ENCODE results near the gene HECTD3. TPM values are rescaled to one million over a fixed set of nuclear protein-coding genes. Genes with fewer than 3 reads are reported as not detected.

Gene HECTD3
- total RNA-seq = 13.1 TPM

DNA sequence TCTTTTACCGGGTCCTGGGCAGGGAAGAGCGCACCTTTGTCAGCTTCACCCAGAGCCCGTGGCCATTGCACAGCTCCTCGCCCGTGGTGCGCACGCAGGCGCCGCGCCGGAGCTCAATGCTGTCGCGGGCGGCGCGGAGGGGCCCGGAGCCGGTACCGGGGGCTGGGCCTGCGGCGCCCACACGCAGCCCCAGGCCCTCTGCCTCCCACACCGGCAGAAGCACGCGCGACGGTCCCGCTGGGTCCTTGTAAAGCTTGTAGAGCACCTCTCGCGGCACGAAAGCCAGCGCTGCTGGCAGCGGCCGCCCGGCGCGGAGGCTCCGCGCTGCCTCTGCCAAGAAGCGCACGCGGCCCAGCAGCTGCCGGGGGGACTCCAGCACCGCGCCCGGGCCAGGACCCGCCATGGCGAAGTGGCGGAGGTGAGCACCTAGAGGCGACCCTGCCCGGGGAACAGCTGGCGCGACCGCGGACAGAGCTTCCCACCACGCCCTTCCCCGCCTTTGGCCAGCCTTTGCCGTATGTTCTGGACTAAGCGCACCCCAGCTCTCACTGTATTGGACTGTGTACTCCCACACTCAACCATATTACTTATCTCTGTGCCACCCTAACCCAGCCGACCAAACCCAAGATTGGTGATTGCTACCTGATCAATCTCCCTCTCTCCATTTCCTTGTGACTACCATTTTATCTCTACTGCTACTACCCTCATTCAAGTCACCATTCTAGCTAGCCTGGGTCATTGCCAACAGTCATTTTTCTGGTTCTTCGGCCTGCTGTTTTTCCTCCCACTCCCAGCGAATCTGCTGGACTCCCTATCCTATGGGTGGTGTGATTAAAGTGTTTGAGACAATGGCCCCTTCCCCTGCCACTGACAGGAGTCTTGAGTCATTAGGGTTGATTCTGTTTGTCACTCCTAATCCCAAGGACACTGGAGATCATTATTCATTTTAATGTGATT is at the start of gene HECTD3:
HECTD3 (minus strand) TSS at position 470 of the 957 bp plus-strand sequence; CDS start at position 403, 67 bp downstream.

GRCh38 chr1:45011837-45012638 is 914 bp upstream of the HECTD3 start, which contains the start of gene UROD:
TSS of gene UROD (plus strand) at chr1:45012254. CDS start at chr1:45012266, 12 bp downstream.

Other genes with a start within 250 kb of the HECTD3 start
- 1,149 TPM for gene RPS8, start 235.8 kb downstream of the HECTD3 start, total RNA-seq
- gene BEST4, start 223.2 kb downstream of the HECTD3 start, total RNA-seq = 1.2 TPM
- 11.5 TPM for gene PLK3, start 210.9 kb downstream of the HECTD3 start, total RNA-seq
- gene DYNLT4, start 204.0 kb downstream of the HECTD3 start, total RNA-seq = not detected
- gene BTBD19, start 202.8 kb downstream of the HECTD3 start, total RNA-seq = 1.8 TPM
- 1.2 TPM for gene PTCH2, start 168.1 kb downstream of the HECTD3 start, total RNA-seq
- gene EIF2B3, start 24.7 kb downstream of the HECTD3 start, total RNA-seq = 31.4 TPM
- 70.6 TPM for gene UROD, start 930 bp upstream of the HECTD3 start, total RNA-seq
- gene ZSWIM5, start 195.3 kb upstream of the HECTD3 start, total RNA-seq = 22.1 TPM

All from diencephalon (tissue), 1 donor.